Neural cell (in vitro differentiated cells): ENCODE measurements around the gene RGS18. TPM values are rescaled to one million over a fixed set of nuclear protein-coding genes. Genes with fewer than 3 reads are reported as not detected.
"Not testable (repeated sequence)": the region's sequence is repeated elsewhere in the genome, so short reads cannot be mapped to it uniquely, and the experiment has no call there.

Experiments used
- H2AFZ ChIP-seq: fragments of 200-600, 300-800 bp; sonication (generic), shearing (Covaris generic); 2 replicates; pipeline ENCODE4 v1.6.0; 2014; ENCODE audit warnings: low read depth, mild to moderate bottlenecking, antibody characterized with exemption, low read length, moderate library complexity
- H3F3A ChIP-seq: fragments of 200-600 bp; shearing (Covaris generic); 2 replicates; pipeline ENCODE4 v1.6.1; 2016; ENCODE audit warnings: mild to moderate bottlenecking, moderate library complexity, mixed read lengths, antibody characterized with exemption, low read length; ENCODE audit not compliant: insufficient read depth, poor library complexity, severe bottlenecking
- H3K27ac ChIP-seq: fragments of 200-600, 300-800 bp; sonication (generic), shearing (Covaris generic); 2 replicates; pipeline ENCODE4 v1.5.1; 2014; ENCODE audit warnings: mild to moderate bottlenecking, low read length, moderate library complexity
- H3K27me3 ChIP-seq: fragments of 300-800, 200-600 bp; sonication (generic), shearing (Covaris generic); 2 replicates; pipeline ENCODE4 v1.6.0; 2014; ENCODE audit warnings: mild to moderate bottlenecking, low read depth, low read length, moderate library complexity; ENCODE audit not compliant: insufficient read depth
- H3K36me3 ChIP-seq: fragments of 300-800, 200-600 bp; sonication (generic), shearing (Covaris generic); 2 replicates; pipeline ENCODE4 v1.5.1; 2014; ENCODE audit warnings: mild to moderate bottlenecking, antibody characterized with exemption, low read length, moderate library complexity; ENCODE audit not compliant: insufficient read depth
- H3K4me2 ChIP-seq: fragments of 300-800, 200-600 bp; sonication (generic), shearing (Covaris generic); 2 replicates; pipeline ENCODE4 v1.6.0; 2014; ENCODE audit warnings: mild to moderate bottlenecking, low read length
- H3K4me3 ChIP-seq: fragments of 300-800, 200-600 bp; sonication (generic), shearing (Covaris generic); 2 replicates; pipeline ENCODE4 v1.5.1; 2014; ENCODE audit warnings: mild to moderate bottlenecking, low read length, moderate library complexity
- H3K79me2 ChIP-seq: fragments of 200-600 bp; shearing (Covaris generic); replicated peaks from 2 replicates; pipeline ENCODE4 v1.6.0; 2014; ENCODE audit warnings: mild to moderate bottlenecking, low read length, moderate library complexity; ENCODE audit not compliant: insufficient read depth
- H3K9ac ChIP-seq: fragments of 300-800, 200-600 bp; sonication (generic), shearing (Covaris generic); 2 replicates; pipeline ENCODE4 v1.6.1; 2016; ENCODE audit warnings: mild to moderate bottlenecking, low read length, mixed read lengths
- H3K9me2 ChIP-seq: fragments of 200-600 bp; shearing (Covaris generic); 2 replicates; pipeline ENCODE4 v1.6.1; 2016; ENCODE audit warnings: mild to moderate bottlenecking, low read length, mixed read lengths; ENCODE audit not compliant: insufficient read depth
- H3K9me3 ChIP-seq: fragments of 200-600, 300-800 bp; sonication (generic), shearing (Covaris generic); 2 replicates; pipeline ENCODE4 v1.6.1; 2016; ENCODE audit warnings: mild to moderate bottlenecking, mixed run types, low read length, moderate library complexity, mixed read lengths
- H4K20me1 ChIP-seq: fragments of 200-600 bp; shearing (Covaris generic); 2 replicates; pipeline ENCODE4 v1.6.1; 2016; ENCODE audit warnings: mild to moderate bottlenecking, mixed run types; ENCODE audit not compliant: insufficient read depth
- CTCF ChIP-seq: fragments of 450-650 bp; IDR thresholded peaks from 2 replicates; pipeline ENCODE4 v1.5.1; 2014; ENCODE audit warnings: antibody characterized with exemption, mild to moderate bottlenecking, moderate library complexity; ENCODE audit not compliant: poor library complexity, severe bottlenecking
- EP300 ChIP-seq: fragments of 450-650 bp; conservative IDR thresholded peaks from 2 replicates; pipeline ENCODE4 v1.6.1; 2014; ENCODE audit warnings: antibody characterized with exemption, mild to moderate bottlenecking, moderate library complexity; ENCODE audit not compliant: poor library complexity, severe bottlenecking
- EZH2 ChIP-seq: fragments of 200-600, 300-800 bp; shearing (Covaris generic), sonication (generic); IDR thresholded peaks from 2 replicates; pipeline ENCODE4 v1.6.1; 2014; ENCODE audit warnings: antibody characterized with exemption, low read length, borderline replicate concordance, mild to moderate bottlenecking; ENCODE audit not compliant: insufficient read depth, poor library complexity, severe bottlenecking
- MXI1 ChIP-seq: fragments of 450-650 bp; conservative IDR thresholded peaks from 2 replicates; pipeline ENCODE4 v1.6.1; 2014; ENCODE audit warnings: antibody characterized with exemption, mild to moderate bottlenecking; ENCODE audit not compliant: poor library complexity, severe bottlenecking
- POLR2AphosphoS5 ChIP-seq: IDR thresholded peaks from 2 replicates; pipeline ENCODE4 v1.6.1; 2012
- RAD21 ChIP-seq: fragments of 450-650 bp; conservative IDR thresholded peaks from 2 replicates; pipeline ENCODE4 v1.6.1; 2014; ENCODE audit warnings: antibody characterized with exemption, mild to moderate bottlenecking, moderate library complexity
- REST ChIP-seq: IDR thresholded peaks from 2 replicates; pipeline ENCODE4 v1.6.1; 2012; ENCODE audit warnings: borderline replicate concordance
- SMC3 ChIP-seq: fragments of 450-650 bp; conservative IDR thresholded peaks from 2 replicates; pipeline ENCODE4 v1.6.1; 2014; ENCODE audit warnings: antibody characterized with exemption, mild to moderate bottlenecking, moderate library complexity; ENCODE audit not compliant: poor library complexity
- TAF1 ChIP-seq: IDR thresholded peaks from 2 replicates; pipeline ENCODE4 v1.6.1; 2012; ENCODE audit warnings: low read depth
- polyA plus RNA-seq: library from polyadenylated mRNA; depleted of rRNA; stranded (reverse); fragments of >200 nt; gene quantifications from 2 replicates; pipeline ENCODE4 v1.2.3, GENCODE V29; 2014

The RGS18 gene
- polyA plus RNA-seq, 1 donor from 2014 or later = not detected

- Histone ChIP-seq H2AFZ (no peak overlapping the region), H3K9me2 (no peaks in the 10 kb centered on the region), H3K36me3 (no peaks in the 10 kb centered on the region), H3K79me2 (no peaks in the 10 kb centered on the region), H3K4me3 (no peak overlapping the region), H3K27me3 (no peaks in the 10 kb centered on the region), H3K27ac (no peak overlapping the region), H3K4me2 (no peak overlapping the region), H3K9ac (no peak overlapping the region), H3K9me3 (no peaks in the 10 kb centered on the region), H4K20me1 (no peaks in the 10 kb centered on the region), H3F3A (no peaks in the 10 kb centered on the region)
- TF ChIP-seq TAF1 = no peak
- no peak for TF ChIP-seq EZH2
- TF ChIP-seq EP300 = no peak
- no peak for TF ChIP-seq RAD21
- TF ChIP-seq REST = no peak
- TF ChIP-seq MXI1 = no peak
- no peak for TF ChIP-seq CTCF
- no peak for TF ChIP-seq SMC3
- no peak for TF ChIP-seq POLR2AphosphoS5
Observed at GRCh38 chr1:192130175-192130574, 28.1 kb upstream of the RGS18 start.

GRCh38 chr1:192130865-192131264 lies 27.4 kb upstream of the RGS18 start:
- not testable (repeated sequence) for H4K20me1 ChIP-seq, H2AFZ ChIP-seq, H3K36me3 ChIP-seq, H3K9me3 ChIP-seq, H3K4me3 ChIP-seq, H3F3A ChIP-seq, H3K4me2 ChIP-seq, H3K9ac ChIP-seq, H3K79me2 ChIP-seq, H3K9me2 ChIP-seq, H3K27ac ChIP-seq, H3K27me3 ChIP-seq

GRCh38 chr1:192131914-192132313 lies 26.3 kb upstream of the RGS18 start:
- Histone ChIP-seq H3K9me2 (no peaks in the 10 kb centered on the region), H3K79me2 (no peaks in the 10 kb centered on the region), H4K20me1 (no peaks in the 10 kb centered on the region), H3K9ac (no peak overlapping the region), H2AFZ (no peak overlapping the region), H3K27ac (no peak overlapping the region), H3K4me3 (no peak overlapping the region), H3K36me3 (no peaks in the 10 kb centered on the region), H3K9me3 (no peaks in the 10 kb centered on the region), H3F3A (no peaks in the 10 kb centered on the region), H3K27me3 (no peaks in the 10 kb centered on the region), H3K4me2 (no peak overlapping the region)
- no peak for TF ChIP-seq SMC3
- TF ChIP-seq MXI1 = no peak
- no peak for TF ChIP-seq RAD21
- no peak for TF ChIP-seq POLR2AphosphoS5
- TF ChIP-seq EP300 = no peak
- no peak for TF ChIP-seq REST
